Activated CD4-positive, alpha-beta T cell treated with anti-CD3 and anti-CD28 coated beads, Interleukin-2, amount 50 U/mL, for 1 hour (primary cell): ENCODE data around the gene CNOT4.

Experiments used
- DNase-seq: peaks from one replicate; pipeline ENCODE4 v3.0.0-alpha.2; 2020

CNOT4 gene

GRCh38 chr7:135317676-135318325, 192.1 kb downstream of the CNOT4 start:
- no peak for DNase-seq

GRCh38 chr7:135316648-135317313, 193.1 kb downstream of the CNOT4 start:
- no peak for DNase-seq

- DNase-seq = no peak
Observed at GRCh38 chr7:135313971-135314370, 195.9 kb downstream of the CNOT4 start.
